Measurements from ENCODE around the gene MEIS2. TPM values are rescaled to one million over a fixed set of nuclear protein-coding genes. Genes with fewer than 3 reads are reported as not detected.

MEIS2 gene
- total and polyA plus RNA-seq, 8 donors: 3.9 to 77.7 (median 25.9) TPM

DNA sequence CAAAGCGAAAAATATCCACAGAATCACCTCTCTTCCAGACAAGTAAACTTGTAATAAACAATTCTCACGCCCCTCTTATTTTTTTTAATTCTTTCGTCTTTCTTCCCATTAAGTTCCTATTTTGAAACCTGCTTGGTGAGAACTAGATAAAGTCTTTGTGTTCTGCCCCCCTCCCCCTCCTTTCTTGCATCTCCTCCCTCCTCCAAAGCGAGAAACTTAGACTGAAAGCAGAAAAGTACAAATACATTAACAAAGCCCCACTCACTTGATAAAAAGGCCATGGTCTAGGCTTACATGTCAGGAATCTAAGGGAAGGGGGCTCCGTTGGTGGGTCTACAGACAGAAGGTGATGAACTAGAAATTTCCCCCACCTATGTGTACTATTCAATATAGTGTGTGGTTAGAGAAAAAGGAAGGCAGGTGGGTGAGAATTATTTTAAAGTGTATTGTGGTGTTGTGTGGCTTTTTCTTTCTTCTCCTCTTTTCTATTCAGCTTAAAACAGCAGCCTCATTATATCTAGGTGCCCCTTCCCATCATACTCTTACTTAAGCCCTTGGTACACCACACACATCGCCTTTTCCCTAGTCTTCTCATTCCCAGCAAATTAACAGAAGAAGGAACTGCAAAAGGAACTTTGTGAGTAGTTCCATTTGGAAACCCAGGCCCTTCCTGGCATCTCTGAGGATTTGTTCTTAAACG, 215.3 kb downstream of the MEIS2 start:
- H3K27ac ChIP-seq: peak overlapping the region in 2 of 5 donors; percentile 29 to 77
- H3K4me1 ChIP-seq: peaks cover 13 to 60% (median 37%) of the 10 kb centered on the region in 4 donors
- H3K9me3 ChIP-seq: no peaks in the 10 kb centered on the region
- TF ChIP-seq POLR2A (IDR thresholded peaks at IDR 0.05): no peak
- TF ChIP-seq POLR2AphosphoS5 (IDR thresholded peaks at IDR 0.05): no peak
- TF ChIP-seq, protein P1, sequence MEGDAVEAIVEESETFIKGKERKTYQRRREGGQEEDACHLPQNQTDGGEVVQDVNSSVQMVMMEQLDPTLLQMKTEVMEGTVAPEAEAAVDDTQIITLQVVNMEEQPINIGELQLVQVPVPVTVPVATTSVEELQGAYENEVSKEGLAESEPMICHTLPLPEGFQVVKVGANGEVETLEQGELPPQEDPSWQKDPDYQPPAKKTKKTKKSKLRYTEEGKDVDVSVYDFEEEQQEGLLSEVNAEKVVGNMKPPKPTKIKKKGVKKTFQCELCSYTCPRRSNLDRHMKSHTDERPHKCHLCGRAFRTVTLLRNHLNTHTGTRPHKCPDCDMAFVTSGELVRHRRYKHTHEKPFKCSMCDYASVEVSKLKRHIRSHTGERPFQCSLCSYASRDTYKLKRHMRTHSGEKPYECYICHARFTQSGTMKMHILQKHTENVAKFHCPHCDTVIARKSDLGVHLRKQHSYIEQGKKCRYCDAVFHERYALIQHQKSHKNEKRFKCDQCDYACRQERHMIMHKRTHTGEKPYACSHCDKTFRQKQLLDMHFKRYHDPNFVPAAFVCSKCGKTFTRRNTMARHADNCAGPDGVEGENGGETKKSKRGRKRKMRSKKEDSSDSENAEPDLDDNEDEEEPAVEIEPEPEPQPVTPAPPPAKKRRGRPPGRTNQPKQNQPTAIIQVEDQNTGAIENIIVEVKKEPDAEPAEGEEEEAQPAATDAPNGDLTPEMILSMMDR (IDR thresholded peaks at IDR 0.05): no peak
- TF ChIP-seq EP300 (IDR thresholded peaks at IDR 0.05): no peak
- H3K4me3 ChIP-seq: no peak overlapping the region
- H3K36me3 ChIP-seq: no peaks in the 10 kb centered on the region
- DNase-seq: peak in 1 of 2 donors; percentile 21
- peaks cover 0 to 93% (median 68%) of the 10 kb centered on the region in 3 donors for H3K27me3 ChIP-seq
- intact Hi-C loops (cut with DNase I; ENCODE audit: low total_unique reads): loop anchor here (10.0 kb wide), 2 partner anchors 220 to 250 kb away; partner anchors contain the start of gene MEIS2
- WGBS, 5 donors: 62 to 78% (median 75%) methylated on average over 7 of the region's 7 CpGs

DNA sequence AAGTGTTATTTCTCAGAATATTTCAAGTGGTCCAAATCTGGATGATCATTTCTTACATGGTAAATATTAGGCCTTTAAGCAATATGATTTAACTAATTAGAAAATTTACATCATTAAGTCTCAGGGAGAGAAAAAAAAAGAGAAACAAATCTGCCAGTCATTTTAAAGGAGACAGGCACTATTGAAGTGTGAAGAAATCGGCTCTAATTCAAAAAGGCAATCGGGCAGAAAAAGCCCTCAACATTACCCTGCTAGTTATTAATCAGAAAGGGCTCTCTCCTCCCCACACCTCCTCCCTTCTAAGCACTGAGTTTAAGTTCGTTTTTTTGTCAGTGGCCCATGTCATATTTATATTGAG, 215.9 kb downstream of the MEIS2 start:
- intact Hi-C loops (cut with DNase I; ENCODE audit: low total_unique reads): loop anchor here (10.0 kb wide), 2 partner anchors 220 to 250 kb away; partner anchors contain the start of gene MEIS2
- Histone ChIP-seq H3K4me3 (peak overlapping the region in 1 of 4 donors; percentile 33), H3K9me3 (no peaks in the 10 kb centered on the region), H3K27ac (peak overlapping the region in 2 of 5 donors; percentile 29 to 77), H3K36me3 (no peaks in the 10 kb centered on the region), H3K27me3 (peaks cover 0 to 99% (median 74%) of the 10 kb centered on the region in 3 donors), H3K4me1 (peaks cover 13 to 60% (median 38%) of the 10 kb centered on the region in 4 donors)
- 52 to 71% (median 57%) methylated on average over 3 of the region's 3 CpGs for WGBS, 5 donors
- peak in 1 of 2 donors; percentile 13 for DNase-seq
- TF ChIP-seq POLR2AphosphoS5 (IDR thresholded peaks at IDR 0.05): no peak
- no peak for TF ChIP-seq POLR2A (IDR thresholded peaks at IDR 0.05)
- TF ChIP-seq EP300 (IDR thresholded peaks at IDR 0.05): no peak
- TF ChIP-seq, protein P1 (IDR thresholded peaks at IDR 0.05): no peak

DNA sequence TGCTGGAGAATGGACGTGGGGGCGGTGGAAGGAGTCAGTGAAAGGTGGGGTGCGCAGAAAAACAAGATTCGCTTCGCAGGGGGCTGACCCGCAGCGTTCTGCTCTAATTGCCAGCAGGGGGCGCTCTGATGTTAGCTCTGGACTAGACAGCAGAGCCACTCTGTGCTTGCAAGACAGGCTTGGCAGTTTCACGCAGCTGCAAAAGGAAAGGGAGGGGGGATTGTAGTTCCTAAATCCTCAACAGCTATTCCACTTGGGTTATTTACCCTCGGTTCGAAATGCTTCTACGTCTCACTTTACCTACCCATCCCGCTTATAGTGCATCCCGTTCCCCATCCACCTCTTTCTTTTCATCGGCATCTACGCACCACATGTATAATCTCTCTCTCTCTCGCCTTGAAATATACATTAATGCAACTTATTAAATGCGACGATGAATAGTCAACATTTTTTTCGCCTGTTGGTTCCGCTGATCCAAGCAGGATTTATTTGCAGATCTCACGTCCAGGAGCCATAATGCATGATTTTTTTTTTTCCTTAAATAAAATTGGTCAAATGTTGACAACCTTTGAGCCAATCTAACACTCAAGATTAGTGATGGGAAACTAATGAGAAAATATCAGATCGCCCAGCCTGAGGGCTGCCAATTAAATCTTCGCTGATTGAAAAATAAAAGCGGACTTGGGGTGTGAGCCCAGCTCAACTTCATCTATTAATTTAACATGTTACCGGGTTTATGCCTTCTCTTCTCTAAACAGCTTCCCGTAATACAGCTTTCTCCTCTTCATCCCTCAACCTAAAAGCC, 216.4 kb downstream of the MEIS2 start:
- intact Hi-C loops (cut with DNase I; ENCODE audit: low total_unique reads): loop anchor here (10.0 kb wide), 2 partner anchors 221 to 251 kb away; partner anchors contain the start of gene MEIS2
- peak overlapping the region; percentile 32 to 38 (median 34) for H3K4me3 ChIP-seq
- H3K36me3 ChIP-seq: no peaks in the 10 kb centered on the region
- H3K4me1 ChIP-seq: peaks cover 13 to 59% (median 38%) of the 10 kb centered on the region in 4 donors
- H3K27ac ChIP-seq: peak overlapping the region in 1 of 5 donors; percentile 77
- H3K9me3 ChIP-seq: no peaks in the 10 kb centered on the region
- WGBS, 5 donors: 17 to 21% (median 20%) methylated on average over 27 of the region's 27 CpGs
- H3K27me3 ChIP-seq: peaks cover 0 to 100% (median 77%) of the 10 kb centered on the region in 3 donors
- DNase-seq: peak; percentile 88 to 96
- TF ChIP-seq POLR2A (IDR thresholded peaks at IDR 0.05): no peak
- TF ChIP-seq, protein P1 (IDR thresholded peaks at IDR 0.05): peak in 6 of 7 experiments; percentile 31 to 89 (median 80)
- TF ChIP-seq POLR2AphosphoS5 (IDR thresholded peaks at IDR 0.05): no peak
- no peak for TF ChIP-seq EP300 (IDR thresholded peaks at IDR 0.05)

DNA sequence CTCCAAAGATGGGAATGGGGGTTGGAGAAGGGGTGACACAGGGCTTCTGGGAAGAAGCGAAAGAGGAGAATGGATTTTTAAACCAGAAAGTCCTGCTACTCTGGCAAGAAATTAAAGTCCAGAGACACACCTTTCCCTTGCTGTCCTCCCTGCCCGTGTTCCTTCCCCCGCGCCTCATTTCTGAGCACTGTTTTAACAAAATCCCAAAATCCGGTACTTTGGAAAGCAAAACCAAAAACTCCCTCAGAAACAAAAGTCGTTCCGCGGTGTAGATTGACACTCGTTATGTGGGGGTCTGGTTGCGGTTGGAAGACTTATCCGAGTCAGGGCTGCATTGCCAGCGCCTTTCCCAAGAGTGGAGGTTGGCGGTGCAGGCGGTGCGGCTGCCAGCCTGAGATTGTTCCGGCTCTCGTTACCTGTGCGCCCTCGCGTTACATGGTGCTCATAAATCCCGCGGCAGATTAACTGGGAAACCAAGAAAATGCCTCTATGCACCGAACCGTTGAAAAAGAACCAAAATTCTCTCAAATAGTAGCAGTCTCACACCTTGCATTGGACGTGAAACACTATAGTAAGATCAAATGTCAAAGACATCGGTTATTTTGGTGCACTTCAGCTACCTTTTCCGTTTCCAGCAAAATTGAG, 217.7 kb downstream of the MEIS2 start:
- TF ChIP-seq EP300 (IDR thresholded peaks at IDR 0.05) (no peak), POLR2A (IDR thresholded peaks at IDR 0.05) (no peak), POLR2AphosphoS5 (IDR thresholded peaks at IDR 0.05) (no peak)
- TF ChIP-seq, protein P1 (IDR thresholded peaks at IDR 0.05): no peak
- no peaks in the 10 kb centered on the region for H3K36me3 ChIP-seq
- no peaks in the 10 kb centered on the region for H3K9me3 ChIP-seq
- WGBS, 5 donors: 11 to 25% (median 14%) methylated on average over 27 of the region's 27 CpGs
- peaks cover 6 to 46% (median 31%) of the 10 kb centered on the region in 4 donors for H3K4me1 ChIP-seq
- no peak overlapping the region for H3K27ac ChIP-seq
- peak in 1 of 2 donors; percentile 68 for DNase-seq
- intact Hi-C loops (cut with DNase I; ENCODE audit: low total_unique reads): loop anchor here (10.0 kb wide), 2 partner anchors 222 to 252 kb away; partner anchors contain the start of gene MEIS2
- H3K27me3 ChIP-seq: peaks cover 0 to 100% (median 71%) of the 10 kb centered on the region in 3 donors
- H3K4me3 ChIP-seq: peak overlapping the region; percentile 11 to 38 (median 32)

All from stomach (tissue), 9 donors.